ENCODE results near the gene RBFOX2. TPM values are rescaled to one million over a fixed set of nuclear protein-coding genes. Genes with fewer than 3 reads are reported as not detected.

RBFOX2 gene
- total and polyA plus RNA-seq, 2 donors from 2014 or later = 17.2 to 68.6 TPM

- intact Hi-C loops (cut with DNase I) = no loop called here
These were observed 253.3 kb downstream of the RBFOX2 start for GRCh38 chr22:35775339-35775738.

GRCh38 chr22:35769974-35770373 is 258.6 kb downstream of the RBFOX2 start:
- Histone ChIP-seq H3K4me1 (ENCODE audit: control insufficient read depth in 2 of 3, insufficient read depth in 2 of 3, low read depth in 1 of 3, low read length in 3 of 3) (no peaks in the 10 kb centered on the region), H3K9me3 (ENCODE audit: control insufficient read depth in 2 of 3, insufficient read depth in 1 of 3, low read length in 3 of 3) (no peaks in the 10 kb centered on the region), H3K36me3 (ENCODE audit: control insufficient read depth in 2 of 3, insufficient read depth in 3 of 3, low read length in 3 of 3) (no peaks in the 10 kb centered on the region), H3K27me3 (ENCODE audit: control insufficient read depth, insufficient read depth, low read length) (no peaks in the 10 kb centered on the region), H3K9ac (ENCODE audit: low read length in 3 of 3) (no peak overlapping the region), H3K4me3 (ENCODE audit: low read length in 3 of 3) (no peak overlapping the region), H3K27ac (ENCODE audit: low read depth in 2 of 2, low read length in 2 of 2) (no peak overlapping the region)
- TF ChIP-seq CTCF (IDR thresholded peaks at IDR 0.05; ENCODE audit: borderline replicate concordance, extremely low read depth, insufficient read depth) = no peak
- intact Hi-C loops (cut with DNase I) = no loop called here
- DNase-seq = no peak
- no peak for FAIRE-seq

More at GRCh38 chr22:35775339-35775738, 253.3 kb downstream of the RBFOX2 start:
- Histone ChIP-seq H3K9me3 (ENCODE audit: control insufficient read depth in 2 of 3, insufficient read depth in 1 of 3, low read length in 3 of 3) (no peaks in the 10 kb centered on the region), H3K27me3 (ENCODE audit: control insufficient read depth, insufficient read depth, low read length) (no peaks in the 10 kb centered on the region), H3K9ac (ENCODE audit: low read length in 3 of 3) (no peak overlapping the region), H3K27ac (ENCODE audit: low read depth in 2 of 2, low read length in 2 of 2) (no peak overlapping the region), H3K4me3 (ENCODE audit: low read length in 3 of 3) (no peak overlapping the region), H3K4me1 (ENCODE audit: control insufficient read depth in 2 of 3, insufficient read depth in 2 of 3, low read depth in 1 of 3, low read length in 3 of 3) (no peaks in the 10 kb centered on the region), H3K36me3 (ENCODE audit: control insufficient read depth in 2 of 3, insufficient read depth in 3 of 3, low read length in 3 of 3) (no peaks in the 10 kb centered on the region)
- FAIRE-seq (no peak), DNase-seq (no peak)
- TF ChIP-seq CTCF (IDR thresholded peaks at IDR 0.05; ENCODE audit: borderline replicate concordance, extremely low read depth, insufficient read depth) = no peak

DNA sequence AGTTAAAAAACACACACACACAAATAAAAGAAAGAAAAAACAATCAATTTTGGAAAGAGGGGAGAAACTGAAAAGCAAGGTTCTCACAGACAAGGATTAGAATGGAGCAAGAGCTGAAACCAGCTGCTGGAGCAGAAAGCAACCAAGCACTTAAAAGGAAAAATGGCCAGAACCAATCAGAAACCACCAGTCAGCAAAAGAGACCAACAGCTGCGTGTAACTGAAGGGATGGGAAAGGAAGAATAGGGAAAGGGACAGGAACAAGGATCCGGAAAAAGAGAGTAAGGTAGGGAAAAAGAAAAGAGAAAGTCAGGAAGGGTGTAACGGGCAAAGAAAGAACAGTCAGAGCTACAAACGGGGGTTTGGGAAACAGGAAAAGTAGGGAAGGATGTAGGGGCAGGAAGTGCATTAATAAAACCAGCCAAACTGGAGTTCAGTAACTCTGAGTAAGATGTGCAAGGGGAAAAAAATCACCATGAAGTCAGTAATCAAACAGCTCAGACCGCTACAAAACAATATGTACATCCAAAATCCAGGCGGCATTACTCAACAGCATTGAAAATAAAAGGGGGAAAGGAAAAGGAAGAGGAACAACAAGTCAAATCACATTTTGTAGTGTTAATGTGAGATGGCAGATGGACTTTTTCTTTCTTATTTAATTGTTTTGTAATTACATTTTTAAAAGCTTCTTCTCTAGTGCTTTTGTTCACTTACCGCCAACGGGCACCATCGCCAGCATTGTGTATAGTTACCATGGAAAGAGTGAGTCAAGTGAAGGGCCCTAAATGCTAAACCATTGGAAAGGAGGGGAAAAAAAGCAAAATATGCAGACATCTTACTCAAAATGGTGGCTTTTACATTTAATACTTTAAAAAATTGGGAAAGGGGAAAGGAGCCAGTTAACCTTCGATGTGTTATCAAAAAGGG is 261.7 kb downstream of the RBFOX2 start:
- peak overlapping the region in 1 of 2 donors; percentile 18 for H3K27ac ChIP-seq (ENCODE audit: low read depth in 2 of 2, low read length in 2 of 2)
- TF ChIP-seq CTCF (IDR thresholded peaks at IDR 0.05; ENCODE audit: borderline replicate concordance, extremely low read depth, insufficient read depth) = no peak

More for the DNA sequence above, 261.7 kb downstream of the RBFOX2 start:
- DNase-seq = peak in 2 of 5 donors; percentile 35 to 44
- H3K9me3 ChIP-seq (ENCODE audit: control insufficient read depth in 2 of 3, insufficient read depth in 1 of 3, low read length in 3 of 3) = no peaks in the 10 kb centered on the region
- no peak overlapping the region for H3K4me3 ChIP-seq (ENCODE audit: low read length in 3 of 3)
- no peak for FAIRE-seq
- intact Hi-C loops (cut with DNase I) = no loop called here
- H3K27me3 ChIP-seq (ENCODE audit: control insufficient read depth, insufficient read depth, low read length) = no peaks in the 10 kb centered on the region
- no peak overlapping the region for H3K9ac ChIP-seq (ENCODE audit: low read length in 3 of 3)
- H3K36me3 ChIP-seq (ENCODE audit: control insufficient read depth in 2 of 3, insufficient read depth in 3 of 3, low read length in 3 of 3) = no peaks in the 10 kb centered on the region
- H3K4me1 ChIP-seq (ENCODE audit: control insufficient read depth in 2 of 3, insufficient read depth in 2 of 3, low read depth in 1 of 3, low read length in 3 of 3) = no peaks in the 10 kb centered on the region
